ENCODE data around the gene ULK2.

Gene ULK2

DNA sequence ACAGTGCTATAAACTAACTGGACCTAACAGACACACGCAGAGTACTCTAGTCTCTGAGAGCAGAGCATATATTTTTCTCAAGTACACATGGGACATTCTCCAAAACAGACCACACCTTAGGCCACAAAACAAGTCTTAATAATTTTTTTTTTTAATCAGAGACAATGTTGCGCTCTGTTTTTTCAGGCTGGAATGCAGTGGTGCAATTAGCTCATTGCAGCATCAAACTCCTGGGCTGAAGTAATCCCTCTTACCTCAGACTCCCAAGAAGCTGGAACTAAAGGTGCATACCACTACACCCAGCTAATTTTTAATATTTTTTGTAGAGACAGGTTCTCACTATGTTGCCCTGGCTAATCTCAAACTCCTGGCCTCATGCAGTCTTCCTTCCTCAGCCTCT is 37.7 kb downstream of the ULK2 start:
- in situ Hi-C loops (cut with HindIII; ENCODE audit: low sequenced_read_pairs): no loop called here
- H3K4me3 ChIP-seq (ENCODE audit: low read depth, low read length): no peak overlapping the region
- no peak for DNase-seq (ENCODE audit: low read depth, low spot score)
- TF ChIP-seq, protein P1, sequence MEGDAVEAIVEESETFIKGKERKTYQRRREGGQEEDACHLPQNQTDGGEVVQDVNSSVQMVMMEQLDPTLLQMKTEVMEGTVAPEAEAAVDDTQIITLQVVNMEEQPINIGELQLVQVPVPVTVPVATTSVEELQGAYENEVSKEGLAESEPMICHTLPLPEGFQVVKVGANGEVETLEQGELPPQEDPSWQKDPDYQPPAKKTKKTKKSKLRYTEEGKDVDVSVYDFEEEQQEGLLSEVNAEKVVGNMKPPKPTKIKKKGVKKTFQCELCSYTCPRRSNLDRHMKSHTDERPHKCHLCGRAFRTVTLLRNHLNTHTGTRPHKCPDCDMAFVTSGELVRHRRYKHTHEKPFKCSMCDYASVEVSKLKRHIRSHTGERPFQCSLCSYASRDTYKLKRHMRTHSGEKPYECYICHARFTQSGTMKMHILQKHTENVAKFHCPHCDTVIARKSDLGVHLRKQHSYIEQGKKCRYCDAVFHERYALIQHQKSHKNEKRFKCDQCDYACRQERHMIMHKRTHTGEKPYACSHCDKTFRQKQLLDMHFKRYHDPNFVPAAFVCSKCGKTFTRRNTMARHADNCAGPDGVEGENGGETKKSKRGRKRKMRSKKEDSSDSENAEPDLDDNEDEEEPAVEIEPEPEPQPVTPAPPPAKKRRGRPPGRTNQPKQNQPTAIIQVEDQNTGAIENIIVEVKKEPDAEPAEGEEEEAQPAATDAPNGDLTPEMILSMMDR (IDR thresholded peaks at IDR 0.05; ENCODE audit: low read depth, low read length): no peak

DNA sequence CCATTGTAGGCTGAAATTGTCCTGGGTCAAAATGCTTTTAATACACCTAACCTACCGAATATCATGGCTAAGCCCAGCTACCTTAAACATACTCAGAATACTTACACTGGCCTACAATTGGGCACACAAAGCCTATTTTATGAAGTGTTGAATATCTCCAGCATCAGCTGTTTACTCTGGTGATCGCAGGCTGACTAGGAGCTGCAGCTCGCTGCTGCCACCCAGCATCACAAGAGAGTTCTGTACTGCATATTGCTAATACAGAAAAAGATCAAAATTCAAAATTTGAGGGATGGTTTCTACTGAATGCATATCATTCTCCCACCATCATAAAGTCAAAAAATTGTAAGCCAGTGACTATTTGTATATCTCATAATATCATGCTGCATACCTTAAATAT is 55.3 kb downstream of the ULK2 start:
- TF ChIP-seq, protein P1 (IDR thresholded peaks at IDR 0.05; ENCODE audit: low read depth, low read length): peak; percentile 44
- H3K4me3 ChIP-seq (ENCODE audit: low read depth, low read length): no peak overlapping the region
- no peak for DNase-seq (ENCODE audit: low read depth, low spot score)
- in situ Hi-C loops (cut with HindIII; ENCODE audit: low sequenced_read_pairs): no loop called here

- no peak overlapping the region for H3K4me3 ChIP-seq (ENCODE audit: low read depth, low read length)
- TF ChIP-seq, protein P1 (IDR thresholded peaks at IDR 0.05; ENCODE audit: low read depth, low read length): no peak
- no peak for DNase-seq (ENCODE audit: low read depth, low spot score)
- in situ Hi-C loops (cut with HindIII; ENCODE audit: low sequenced_read_pairs): no loop called here
These were observed 62.7 kb downstream of the ULK2 start for GRCh38 chr17:19805006-19805405.

DNA sequence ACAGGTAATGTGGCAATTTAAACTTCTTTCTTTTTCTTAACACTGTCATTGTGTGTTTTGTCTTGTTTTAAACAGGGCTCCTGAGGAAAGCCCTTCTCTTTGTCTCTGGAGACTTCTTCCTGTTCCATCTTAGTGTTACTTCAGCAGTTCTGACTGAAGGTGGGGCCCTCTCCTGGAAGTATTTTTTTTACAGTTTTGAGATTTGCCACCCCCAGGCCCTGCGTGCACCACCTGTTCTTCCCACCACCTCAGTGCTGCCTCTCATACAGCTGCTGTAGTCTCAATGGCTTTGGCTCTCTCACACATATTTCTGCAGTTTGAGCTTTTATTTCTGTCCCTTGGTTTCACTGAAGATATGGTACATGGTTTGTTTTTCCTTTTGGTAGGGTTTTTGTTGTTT is 67.2 kb downstream of the ULK2 start:
- TF ChIP-seq, protein P1 (IDR thresholded peaks at IDR 0.05; ENCODE audit: low read depth, low read length): no peak
- H3K4me3 ChIP-seq (ENCODE audit: low read depth, low read length): no peak overlapping the region
- in situ Hi-C loops (cut with HindIII; ENCODE audit: low sequenced_read_pairs): no loop called here
- DNase-seq (ENCODE audit: low read depth, low spot score): no peak

DNA sequence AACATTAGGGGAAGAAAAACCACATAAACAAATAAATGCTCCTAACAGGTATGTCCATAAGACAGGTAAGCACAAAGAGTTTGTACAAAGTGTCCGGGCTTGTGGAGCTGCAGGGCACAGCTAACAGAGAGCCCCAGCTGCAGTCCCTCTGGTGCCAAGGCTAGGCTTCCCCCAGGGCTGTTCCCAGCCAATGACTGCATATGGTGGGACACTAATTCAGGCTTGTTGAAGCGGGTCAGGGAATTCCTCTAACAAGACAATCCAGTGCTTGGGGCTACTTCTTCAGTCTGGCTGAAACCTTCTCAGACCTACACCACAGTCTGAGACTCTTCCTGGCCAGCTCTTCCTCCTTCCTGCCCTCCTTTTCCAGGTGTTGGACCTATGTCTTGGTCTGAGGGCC is 67.9 kb downstream of the ULK2 start:
- DNase-seq (ENCODE audit: low read depth, low spot score): no peak
- TF ChIP-seq, protein P1 (IDR thresholded peaks at IDR 0.05; ENCODE audit: low read depth, low read length): no peak
- in situ Hi-C loops (cut with HindIII; ENCODE audit: low sequenced_read_pairs): no loop called here
- H3K4me3 ChIP-seq (ENCODE audit: low read depth, low read length): no peak overlapping the region

DNA sequence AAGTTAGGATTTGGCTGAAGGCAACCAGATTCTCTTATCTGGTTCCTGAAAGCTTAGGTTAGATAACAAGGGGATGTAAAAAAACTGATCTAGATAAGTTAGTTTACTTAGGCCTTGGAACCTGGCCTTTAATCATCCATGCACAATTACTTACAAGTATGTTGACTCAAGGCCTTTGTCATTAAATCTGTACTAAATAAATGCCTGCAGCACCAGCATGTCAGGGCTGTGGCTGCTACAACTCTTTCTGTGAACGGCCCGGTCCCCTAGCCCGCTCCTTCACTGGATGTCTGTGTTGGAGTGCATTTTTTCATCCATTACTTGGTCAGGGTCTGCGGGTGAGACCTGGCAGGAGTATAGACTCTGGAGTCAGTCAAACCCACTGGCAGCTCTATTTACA is 71.3 kb downstream of the ULK2 start:
- no peak for DNase-seq (ENCODE audit: low read depth, low spot score)
- TF ChIP-seq, protein P1 (IDR thresholded peaks at IDR 0.05; ENCODE audit: low read depth, low read length): no peak
- in situ Hi-C loops (cut with HindIII; ENCODE audit: low sequenced_read_pairs): no loop called here
- no peak overlapping the region for H3K4me3 ChIP-seq (ENCODE audit: low read depth, low read length)

Data from astrocyte of the spinal cord (primary cell).